GM12865 (cell line): ENCODE measurements around the gene DCTN2.
"Not testable (repeated sequence)": the region's sequence is repeated elsewhere in the genome, so short reads cannot be mapped to it uniquely, and the experiment has no call there.

ENCODE experiments used
- DNase-seq: peaks from one replicate; pipeline ENCODE4 v3.0.0; 2010; ENCODE audit warnings: low read depth
- H3K4me3 ChIP-seq: 2 replicates; pipeline ENCODE4 v1.5.1; 2011; ENCODE audit warnings: mild to moderate bottlenecking, low read depth, low read length, control low read depth
- TF ChIP-seq, protein P1 (sequence below): IDR thresholded peaks from 2 replicates; pipeline ENCODE4 v1.5.1; 2011; ENCODE audit warnings: low read length, control low read depth, low read depth, inconsistent platforms; ENCODE audit not compliant: insufficient read depth; ENCODE audit errors: missing control alignments

Gene DCTN2

DNA sequence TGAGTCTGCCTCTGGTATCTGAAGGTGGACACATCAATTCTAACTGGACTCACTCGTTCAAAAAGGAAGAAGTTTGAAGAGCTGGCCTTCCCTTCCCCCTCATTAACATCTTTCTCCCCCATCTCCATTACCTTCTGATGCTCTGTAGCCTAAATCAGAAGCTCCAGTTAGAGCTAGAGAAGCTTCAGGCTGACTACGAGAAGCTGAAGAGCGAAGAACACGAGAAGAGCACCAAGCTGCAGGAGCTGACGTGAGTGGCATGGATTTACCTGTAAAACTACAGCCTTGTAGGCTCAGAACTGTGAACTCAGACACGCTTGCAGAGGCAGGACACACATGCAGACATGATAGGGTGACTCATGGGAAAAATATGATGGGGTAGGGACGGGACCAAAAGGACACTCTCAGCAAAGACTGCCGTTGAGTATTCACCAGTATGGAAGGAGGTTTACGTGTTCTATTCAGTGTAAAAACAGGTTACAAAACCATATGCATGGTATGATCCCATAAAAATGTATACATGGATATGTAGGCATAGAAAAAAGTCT lies 29.7 kb upstream of the DCTN2 start:
- DNase-seq: no peak
- TF ChIP-seq, protein P1, sequence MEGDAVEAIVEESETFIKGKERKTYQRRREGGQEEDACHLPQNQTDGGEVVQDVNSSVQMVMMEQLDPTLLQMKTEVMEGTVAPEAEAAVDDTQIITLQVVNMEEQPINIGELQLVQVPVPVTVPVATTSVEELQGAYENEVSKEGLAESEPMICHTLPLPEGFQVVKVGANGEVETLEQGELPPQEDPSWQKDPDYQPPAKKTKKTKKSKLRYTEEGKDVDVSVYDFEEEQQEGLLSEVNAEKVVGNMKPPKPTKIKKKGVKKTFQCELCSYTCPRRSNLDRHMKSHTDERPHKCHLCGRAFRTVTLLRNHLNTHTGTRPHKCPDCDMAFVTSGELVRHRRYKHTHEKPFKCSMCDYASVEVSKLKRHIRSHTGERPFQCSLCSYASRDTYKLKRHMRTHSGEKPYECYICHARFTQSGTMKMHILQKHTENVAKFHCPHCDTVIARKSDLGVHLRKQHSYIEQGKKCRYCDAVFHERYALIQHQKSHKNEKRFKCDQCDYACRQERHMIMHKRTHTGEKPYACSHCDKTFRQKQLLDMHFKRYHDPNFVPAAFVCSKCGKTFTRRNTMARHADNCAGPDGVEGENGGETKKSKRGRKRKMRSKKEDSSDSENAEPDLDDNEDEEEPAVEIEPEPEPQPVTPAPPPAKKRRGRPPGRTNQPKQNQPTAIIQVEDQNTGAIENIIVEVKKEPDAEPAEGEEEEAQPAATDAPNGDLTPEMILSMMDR: no peak
- no peak overlapping the region for H3K4me3 ChIP-seq

DNA sequence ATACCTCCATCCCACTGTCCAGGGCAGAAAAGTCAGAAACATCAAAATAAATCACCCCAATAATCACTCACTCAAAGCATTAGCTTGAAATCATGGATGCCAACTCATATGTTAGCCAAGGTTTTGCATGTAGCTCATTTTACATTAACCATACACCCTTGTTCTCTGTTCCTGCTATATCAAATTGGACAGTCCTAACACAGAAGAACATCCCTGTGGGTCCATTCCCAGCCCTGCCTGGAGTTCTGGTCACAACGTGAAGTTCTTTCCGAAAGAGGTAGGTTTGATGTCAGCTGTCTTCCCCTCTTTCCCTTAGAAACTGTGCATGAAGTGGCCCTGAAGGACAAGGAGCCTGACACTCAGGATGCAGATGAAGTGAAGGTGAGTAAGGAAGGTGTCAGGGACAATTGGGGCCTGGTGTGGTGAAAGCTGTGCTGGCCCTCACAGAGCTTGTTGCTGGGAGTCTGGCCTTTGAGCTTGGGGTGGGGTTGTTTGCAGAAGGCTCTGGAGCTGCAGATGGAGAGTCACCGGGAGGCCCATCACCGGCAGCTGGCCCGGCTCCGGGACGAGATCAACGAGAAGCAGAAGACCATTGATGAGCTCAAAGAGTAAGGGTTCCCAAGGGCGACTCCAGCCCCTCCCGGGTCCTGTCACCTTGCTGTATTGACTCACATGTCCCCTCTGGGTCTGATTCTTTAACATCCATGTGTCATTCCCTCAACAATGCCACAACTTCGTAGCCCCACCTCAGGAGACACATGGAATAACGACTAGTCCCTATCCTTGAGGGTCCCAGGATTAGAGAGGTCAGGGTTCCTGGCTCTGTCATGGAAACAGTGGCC lies 29.0 kb upstream of the DCTN2 start:
- no peak for DNase-seq
- TF ChIP-seq, protein P1: no peak

DNA sequence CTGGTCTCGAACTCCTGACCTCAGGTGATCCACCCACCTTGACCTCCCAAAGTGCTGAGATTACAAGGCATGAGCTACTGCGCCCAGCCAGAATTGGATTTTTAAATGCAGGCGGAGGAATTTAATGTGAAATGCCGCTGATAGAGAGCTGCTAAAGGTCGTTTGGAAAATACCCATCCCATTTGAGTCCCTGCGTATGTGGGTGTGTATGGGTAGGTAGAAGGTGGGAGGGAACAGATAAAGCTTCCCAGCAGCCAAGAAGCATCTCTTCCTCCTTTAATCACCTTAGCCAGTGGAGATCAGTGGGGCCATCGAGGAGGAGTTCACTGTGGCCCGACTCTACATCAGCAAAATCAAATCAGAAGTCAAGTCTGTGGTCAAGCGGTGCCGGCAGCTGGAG lies 27.8 kb upstream of the DCTN2 start:
- TF ChIP-seq, protein P1: no peak
- no peak overlapping the region for H3K4me3 ChIP-seq
- no peak for DNase-seq

More for the DNA sequence above, 29.0 kb upstream of the DCTN2 start:
- H3K4me3 ChIP-seq: no peak overlapping the region

DNA sequence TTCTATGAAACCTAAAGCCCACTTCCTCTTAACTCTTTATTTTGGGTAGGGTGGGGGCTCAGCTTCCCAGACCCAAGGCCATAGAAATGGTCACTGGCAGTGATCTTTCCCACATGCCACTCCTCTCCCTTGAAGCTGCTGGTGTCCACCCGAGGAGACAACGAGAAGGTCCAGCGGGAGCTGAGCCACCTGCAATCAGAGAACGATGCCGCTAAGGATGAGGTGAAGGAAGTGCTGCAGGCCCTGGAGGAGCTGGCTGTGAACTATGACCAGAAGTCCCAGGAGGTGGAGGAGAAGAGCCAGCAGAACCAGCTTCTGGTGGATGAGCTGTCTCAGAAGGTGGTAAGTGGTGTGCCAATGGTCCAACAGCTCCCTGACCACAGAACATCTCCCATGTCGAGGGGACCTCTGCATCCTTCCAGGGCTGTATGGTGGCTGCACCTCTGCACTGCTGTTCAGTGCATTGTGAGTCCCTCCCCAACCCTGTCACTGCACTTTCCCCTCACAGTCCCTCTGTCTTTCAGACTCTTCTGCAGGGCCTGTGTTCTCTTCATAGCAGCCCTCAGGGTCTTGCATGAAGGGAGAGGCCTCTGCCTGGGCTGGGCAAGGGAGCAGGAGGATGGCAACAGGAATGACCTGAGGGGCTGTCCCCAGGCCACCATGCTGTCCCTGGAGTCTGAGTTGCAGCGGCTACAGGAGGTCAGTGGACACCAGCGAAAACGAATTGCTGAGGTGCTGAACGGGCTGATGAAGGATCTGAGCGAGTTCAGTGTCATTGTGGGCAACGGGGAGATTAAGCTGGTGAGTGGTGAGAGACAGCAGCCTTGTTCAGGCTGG lies 25.2 kb upstream of the DCTN2 start:
- no peak for DNase-seq
- TF ChIP-seq, protein P1: no peak
- H3K4me3 ChIP-seq: no peak overlapping the region

DNA sequence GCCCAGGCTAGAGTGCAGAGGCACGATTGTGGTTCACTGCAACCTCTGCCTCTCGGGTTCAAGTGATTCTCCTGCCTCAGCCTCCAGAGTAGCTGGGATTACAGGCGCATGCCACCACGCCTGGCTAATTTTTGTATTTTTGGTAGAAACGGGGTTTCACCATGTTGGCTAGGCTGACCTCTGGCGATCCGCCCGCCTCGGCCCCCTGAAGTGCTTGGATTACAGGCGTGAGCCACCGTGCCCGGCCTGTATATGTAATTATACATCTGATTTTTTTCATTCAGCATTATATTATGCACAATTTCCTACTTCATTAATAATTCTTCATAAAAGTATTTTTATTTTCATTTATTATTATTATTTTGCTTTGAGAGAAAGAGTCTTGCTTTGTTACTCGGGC lies 23.4 kb upstream of the DCTN2 start:
- H3K4me3 ChIP-seq, DNase-seq: not testable (repeated sequence)

DNA sequence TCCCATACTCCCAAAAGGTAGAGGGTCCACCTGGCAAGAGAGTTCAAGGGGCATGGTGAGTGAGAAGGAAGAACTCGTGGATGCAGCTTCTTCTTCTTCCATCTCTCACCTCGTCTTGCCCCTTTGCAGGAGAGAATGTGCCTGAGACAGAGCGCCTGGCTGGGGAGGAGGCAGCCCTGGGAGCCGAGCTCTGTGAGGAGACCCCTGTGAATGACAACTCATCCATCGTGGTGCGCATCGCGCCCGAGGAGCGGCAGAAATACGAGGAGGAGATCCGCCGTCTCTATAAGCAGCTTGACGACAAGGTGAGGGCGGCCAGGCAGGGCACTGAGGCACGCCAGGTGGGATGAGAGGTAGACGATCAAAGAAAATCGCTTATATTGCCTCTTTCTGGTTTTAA lies 22.9 kb upstream of the DCTN2 start:
- DNase-seq: no peak
- TF ChIP-seq, protein P1: no peak
- no peak overlapping the region for H3K4me3 ChIP-seq

DNA sequence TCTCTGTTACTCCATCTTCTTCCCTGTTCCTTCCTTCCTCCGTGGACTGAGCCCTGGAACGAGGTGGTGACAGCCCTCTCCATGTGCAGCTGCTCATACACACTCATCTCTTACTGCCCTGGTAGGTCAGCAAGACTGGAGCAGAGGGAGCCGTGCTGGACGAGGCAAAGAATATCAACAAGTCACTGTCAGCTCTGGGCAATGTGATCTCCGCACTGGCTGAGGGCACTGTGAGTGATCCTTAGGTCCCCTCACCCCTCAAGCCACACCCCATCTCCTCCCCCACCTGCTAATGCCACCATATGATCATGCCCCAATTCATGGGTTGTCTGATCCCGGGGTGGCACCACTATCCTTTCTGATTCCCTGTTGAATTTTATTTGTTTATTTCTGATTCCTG lies 21.8 kb upstream of the DCTN2 start:
- TF ChIP-seq, protein P1: no peak
- DNase-seq: no peak
- H3K4me3 ChIP-seq: no peak overlapping the region
